Measurements from ENCODE around the gene TMEM37.

TMEM37 gene

GRCh38 chr2:119453972-119454593, 22.4 kb downstream of the TMEM37 start:
- DNase-seq (ENCODE audit: low read depth) = no peak
- H3K4me3 ChIP-seq (ENCODE audit: low read depth, low read length) = no peak overlapping the region
- no peak for TF ChIP-seq CTCF (IDR thresholded peaks at IDR 0.05; ENCODE audit: control insufficient read depth, extremely low read depth, insufficient read depth)

GRCh38 chr2:119455066-119455718, 23.5 kb downstream of the TMEM37 start:
- H3K4me3 ChIP-seq (ENCODE audit: low read depth, low read length) = no peak overlapping the region
- DNase-seq (ENCODE audit: low read depth) = no peak
- TF ChIP-seq CTCF (IDR thresholded peaks at IDR 0.05; ENCODE audit: control insufficient read depth, extremely low read depth, insufficient read depth) = no peak

GRCh38 chr2:119460076-119460475, 28.4 kb downstream of the TMEM37 start:
- TF ChIP-seq CTCF (IDR thresholded peaks at IDR 0.05; ENCODE audit: control insufficient read depth, extremely low read depth, insufficient read depth) = no peak
- DNase-seq (ENCODE audit: low read depth) = no peak
- no peak overlapping the region for H3K4me3 ChIP-seq (ENCODE audit: low read depth, low read length)

- no peak overlapping the region for H3K4me3 ChIP-seq (ENCODE audit: low read depth, low read length)
- no peak for TF ChIP-seq CTCF (IDR thresholded peaks at IDR 0.05; ENCODE audit: control insufficient read depth, extremely low read depth, insufficient read depth)
- no peak for DNase-seq (ENCODE audit: low read depth)
These were observed 30.2 kb downstream of the TMEM37 start for GRCh38 chr2:119461811-119462210.

- no peak overlapping the region for H3K4me3 ChIP-seq (ENCODE audit: low read depth, low read length)
- DNase-seq (ENCODE audit: low read depth) = no peak
- TF ChIP-seq CTCF (IDR thresholded peaks at IDR 0.05; ENCODE audit: control insufficient read depth, extremely low read depth, insufficient read depth) = no peak
These were observed 30.9 kb downstream of the TMEM37 start for GRCh38 chr2:119462574-119462973.

- no peak overlapping the region for H3K4me3 ChIP-seq (ENCODE audit: low read depth, low read length)
- no peak for TF ChIP-seq CTCF (IDR thresholded peaks at IDR 0.05; ENCODE audit: control insufficient read depth, extremely low read depth, insufficient read depth)
- DNase-seq (ENCODE audit: low read depth) = no peak
These were observed 31.5 kb downstream of the TMEM37 start for GRCh38 chr2:119463136-119463535.

- H3K4me3 ChIP-seq (ENCODE audit: low read depth, low read length) = no peak overlapping the region
- TF ChIP-seq CTCF (IDR thresholded peaks at IDR 0.05; ENCODE audit: control insufficient read depth, extremely low read depth, insufficient read depth) = no peak
- no peak for DNase-seq (ENCODE audit: low read depth)
These were observed 32.3 kb downstream of the TMEM37 start for GRCh38 chr2:119463990-119464389.

All from LNCaP clone FGC (cell line).